ENCODE results near the gene SFT2D1.

SFT2D1 gene

DNA sequence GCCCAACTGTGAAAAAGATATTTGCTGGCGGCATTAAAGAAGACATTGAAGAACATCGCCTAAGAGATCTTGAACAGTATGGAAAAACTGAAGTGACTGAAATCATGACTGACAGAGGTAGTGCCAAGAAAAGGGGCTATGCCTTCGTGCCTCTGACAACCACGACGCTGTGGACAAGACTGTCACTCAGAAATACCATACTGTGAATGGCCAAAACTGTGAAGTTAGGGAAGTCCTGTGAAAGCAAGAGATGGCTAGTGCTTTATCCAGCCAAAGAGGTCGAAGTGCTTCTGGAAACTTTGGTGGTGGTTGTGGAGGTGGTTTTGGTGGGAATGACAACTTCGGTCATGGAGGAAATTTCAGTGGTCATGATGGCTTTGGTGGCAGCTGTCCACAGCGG lies 7.5 kb downstream of the SFT2D1 start:
- no peak for DNase-seq (ENCODE audit: low read depth in 2 of 2)

- no peak for DNase-seq (ENCODE audit: low read depth in 2 of 2)
Observed at GRCh38 chr6:166333172-166333995, 9.0 kb downstream of the SFT2D1 start.

- no peak for DNase-seq (ENCODE audit: low read depth in 2 of 2)
Observed at GRCh38 chr6:166331503-166332415, 10.6 kb downstream of the SFT2D1 start.

DNA sequence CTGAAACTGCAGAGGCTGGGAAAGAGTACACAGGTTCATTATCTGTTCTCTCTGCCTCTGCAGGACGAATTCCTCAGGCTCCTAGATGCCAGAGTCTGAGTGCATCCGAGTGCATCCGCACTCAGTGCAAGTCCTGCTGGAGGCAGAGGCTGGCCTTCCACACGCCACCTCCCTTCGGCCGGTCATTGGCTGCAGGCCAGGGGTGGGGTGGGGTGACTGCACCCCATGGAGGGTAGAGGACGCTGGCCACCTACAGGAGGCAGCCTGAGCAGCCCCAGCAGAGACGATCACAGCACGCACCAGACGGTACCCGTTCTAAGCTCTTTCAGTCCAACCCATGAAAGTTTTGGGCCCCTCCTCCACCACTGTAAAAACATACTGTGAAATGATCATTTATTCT lies 11.7 kb downstream of the SFT2D1 start:
- DNase-seq (ENCODE audit: low read depth in 2 of 2), result no peak

GRCh38 chr6:166325383-166326042 lies 16.8 kb downstream of the SFT2D1 start:
- DNase-seq (ENCODE audit: low read depth in 2 of 2), result no peak

- no peak for DNase-seq (ENCODE audit: low read depth in 2 of 2)
Observed at GRCh38 chr6:166323395-166323794, 18.9 kb downstream of the SFT2D1 start.

DNA sequence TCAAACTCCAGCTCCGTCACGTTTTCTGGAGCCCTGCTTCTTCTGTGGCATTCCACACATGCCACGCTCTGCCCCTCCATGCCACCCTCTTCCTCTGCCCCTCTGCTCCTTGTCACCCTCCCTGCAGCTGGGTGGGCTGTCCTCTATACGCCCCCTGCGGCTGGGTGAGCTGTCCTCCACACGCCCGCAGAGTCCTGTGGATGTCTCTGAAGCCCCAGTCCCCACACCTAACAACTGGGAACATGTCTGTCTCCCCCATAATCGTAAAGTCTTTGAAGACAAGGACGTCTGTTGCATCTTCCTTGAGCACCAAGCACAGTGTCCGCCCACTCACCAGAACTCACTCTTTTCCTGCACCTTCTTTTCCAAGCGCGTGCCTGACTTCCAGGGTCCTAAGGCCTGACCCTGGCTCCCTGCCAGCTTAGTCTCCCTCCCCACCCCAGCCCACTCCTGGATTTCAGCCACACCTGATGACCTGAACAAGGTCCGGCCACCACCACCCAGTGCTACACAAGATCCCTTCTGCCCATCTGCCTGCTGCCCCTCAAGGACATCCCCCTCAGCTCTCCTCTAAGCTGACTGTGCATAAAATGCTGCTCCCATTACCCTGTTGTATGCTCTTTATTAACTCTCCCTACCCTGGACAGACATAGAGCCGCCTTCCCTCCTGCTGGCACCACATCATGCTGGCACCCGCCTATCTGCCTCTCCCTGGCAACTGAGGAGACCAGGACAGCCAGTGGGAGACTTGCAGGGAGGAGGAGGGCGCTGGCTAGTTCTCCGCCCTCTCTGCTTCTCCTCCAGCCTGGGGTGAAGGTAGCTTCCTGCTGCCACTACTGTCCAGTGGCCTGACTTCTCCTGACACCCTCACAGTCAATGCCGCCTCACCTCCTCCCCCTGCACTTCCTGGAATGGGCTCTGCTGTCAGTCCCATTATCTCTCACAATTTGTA lies 23.4 kb downstream of the SFT2D1 start:
- no peak for DNase-seq (ENCODE audit: low read depth in 2 of 2)

GRCh38 chr6:166318227-166318626 lies 24.1 kb downstream of the SFT2D1 start:
- DNase-seq (ENCODE audit: low read depth in 2 of 2), result no peak

DNA sequence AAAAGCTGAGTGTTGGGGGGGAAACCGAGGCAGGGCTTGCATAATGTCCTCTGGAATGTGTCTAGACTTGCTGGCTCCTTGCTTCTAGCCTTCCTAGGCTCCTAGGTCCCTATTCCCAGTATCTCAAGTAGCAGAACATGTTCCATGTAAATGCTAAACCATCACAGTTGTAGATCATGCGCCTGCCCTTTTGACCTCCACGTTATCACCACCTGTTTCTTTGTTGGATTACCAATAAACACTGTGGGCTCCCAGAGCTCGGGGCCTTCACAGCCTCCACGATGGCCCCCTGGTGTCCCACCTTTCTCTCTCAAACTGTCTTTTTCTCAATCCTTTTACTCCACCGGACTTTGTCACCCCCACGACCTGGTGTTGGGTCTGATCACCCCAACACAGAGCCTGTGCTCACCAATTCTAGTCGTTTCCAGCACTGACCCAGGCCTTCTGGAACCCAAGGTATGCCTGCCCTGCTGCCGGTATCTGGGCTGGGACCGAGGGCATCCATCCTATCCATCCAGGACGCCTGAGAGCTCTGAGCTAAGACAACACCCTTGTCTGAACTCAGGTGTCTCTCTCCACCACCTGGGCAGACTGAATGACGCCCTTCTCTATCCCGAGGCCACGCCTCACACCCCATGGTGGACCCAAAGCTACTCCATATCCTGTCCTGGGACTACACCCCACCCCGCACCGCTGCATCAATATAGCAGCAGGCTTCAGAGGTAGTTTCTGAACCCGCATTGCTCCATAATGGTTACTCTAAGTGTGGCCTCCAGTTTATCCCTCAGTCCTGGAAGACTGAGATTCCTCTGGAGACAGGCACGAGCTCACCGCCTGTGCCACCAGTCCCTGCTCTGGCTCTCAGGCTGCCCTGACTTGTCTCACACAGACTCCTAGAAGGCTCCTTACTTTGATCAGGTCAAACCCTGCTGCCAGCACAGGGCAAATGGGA lies 24.8 kb downstream of the SFT2D1 start:
- DNase-seq (ENCODE audit: low read depth in 2 of 2), result no peak

DNA sequence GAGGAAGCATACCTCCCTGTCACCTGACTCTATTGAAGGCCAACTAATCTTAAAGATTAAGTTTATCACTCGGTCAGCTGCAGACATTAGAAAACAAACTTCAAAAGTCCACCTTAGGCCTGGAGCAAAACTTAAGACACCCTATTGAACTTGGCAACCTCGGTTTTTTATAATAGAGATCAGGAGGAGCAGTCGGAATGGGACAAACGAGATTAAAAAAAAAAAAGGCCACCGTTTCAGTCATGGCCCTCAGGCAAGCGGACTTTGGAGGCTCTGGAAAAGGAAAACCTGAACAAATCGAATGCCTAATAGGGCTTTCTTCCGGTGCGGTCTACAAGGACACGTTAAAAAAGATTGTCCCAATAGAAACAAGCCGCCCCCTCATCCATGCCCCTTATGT lies 26.9 kb downstream of the SFT2D1 start:
- no peak for DNase-seq (ENCODE audit: low read depth in 2 of 2)

GRCh38 chr6:166314454-166314853 lies 27.9 kb downstream of the SFT2D1 start:
- no peak for DNase-seq (ENCODE audit: low read depth in 2 of 2)

DNA sequence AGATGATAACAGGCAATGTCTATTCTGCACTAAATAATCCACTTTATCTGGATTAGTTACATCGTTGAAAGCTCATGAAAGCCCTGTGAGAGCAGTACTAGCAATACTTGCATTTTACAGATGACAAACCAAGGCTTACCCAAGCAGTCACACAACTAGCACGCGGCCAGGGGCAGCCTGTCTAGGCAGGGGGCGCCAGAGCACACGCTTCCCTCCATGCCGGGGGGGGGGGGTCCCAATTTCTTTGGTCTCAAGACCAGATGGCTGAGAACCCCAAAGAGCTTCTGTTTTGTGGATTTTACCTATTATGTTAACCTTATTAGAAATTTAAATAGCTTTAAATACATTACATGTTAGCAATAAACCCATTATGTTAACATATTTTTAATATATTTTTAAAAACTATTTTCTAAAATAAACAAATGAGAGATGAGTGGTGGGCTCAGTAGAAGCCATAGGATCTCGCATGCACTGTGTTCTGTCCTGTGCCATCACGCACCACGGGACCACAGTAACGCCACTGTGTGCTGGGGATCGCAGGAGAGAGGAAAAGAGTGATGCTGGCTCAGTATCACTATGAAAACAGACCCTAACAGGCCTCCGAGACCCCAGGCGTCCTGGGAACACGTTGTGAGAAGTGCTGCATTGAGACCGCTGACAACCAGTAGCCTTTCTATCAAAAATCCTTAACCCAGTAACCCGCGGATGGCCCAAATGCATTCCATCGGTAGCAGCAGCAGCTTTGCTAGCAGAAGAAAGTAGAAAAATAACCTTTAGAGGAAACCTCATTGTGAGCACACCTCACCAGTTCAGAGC lies 28.9 kb downstream of the SFT2D1 start:
- no peak for DNase-seq (ENCODE audit: low read depth in 2 of 2)

- no peak for DNase-seq (ENCODE audit: low read depth in 2 of 2)
Observed at GRCh38 chr6:166312832-166313231, 29.5 kb downstream of the SFT2D1 start.

DNA sequence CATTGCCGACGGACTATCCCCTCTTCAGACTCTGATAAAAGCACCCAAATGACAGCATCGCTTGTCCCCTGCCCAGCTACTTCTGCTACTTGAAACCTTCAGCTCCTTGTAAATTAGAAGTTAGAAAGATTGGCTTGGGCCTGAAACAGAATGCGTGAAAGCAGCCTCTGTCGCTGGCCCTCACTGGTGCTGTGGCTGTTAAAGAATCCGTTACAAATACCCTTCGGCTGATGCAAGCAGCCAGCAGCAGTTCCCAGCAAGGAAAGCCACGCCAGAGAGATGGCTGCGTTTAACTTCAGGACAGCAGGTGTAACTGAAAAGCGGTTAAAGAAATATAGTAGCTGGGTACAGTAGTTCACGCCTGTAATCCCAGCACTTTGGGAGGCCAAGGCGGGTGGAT lies 31.7 kb downstream of the SFT2D1 start:
- DNase-seq (ENCODE audit: low read depth in 2 of 2), result no peak

DNA sequence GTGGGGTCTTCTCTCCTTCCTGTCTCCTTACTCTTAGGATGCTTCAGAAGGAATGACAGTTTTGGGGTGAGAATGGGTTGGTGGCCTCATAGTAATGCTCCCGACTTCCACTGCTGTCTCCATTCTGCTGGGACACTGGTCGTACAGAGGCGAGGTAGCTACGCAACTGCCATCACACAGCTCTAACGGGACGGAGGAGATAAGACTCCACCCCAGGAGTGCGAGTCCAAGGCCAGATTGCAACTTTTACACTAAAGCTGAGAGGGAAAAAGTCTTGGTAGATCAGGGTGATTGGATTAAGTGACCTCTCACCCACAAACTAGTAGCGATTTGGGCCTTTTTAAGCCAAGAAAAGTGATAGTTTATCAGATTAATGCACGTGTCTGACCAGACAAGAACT lies 32.4 kb downstream of the SFT2D1 start:
- no peak for DNase-seq (ENCODE audit: low read depth in 2 of 2)

DNA sequence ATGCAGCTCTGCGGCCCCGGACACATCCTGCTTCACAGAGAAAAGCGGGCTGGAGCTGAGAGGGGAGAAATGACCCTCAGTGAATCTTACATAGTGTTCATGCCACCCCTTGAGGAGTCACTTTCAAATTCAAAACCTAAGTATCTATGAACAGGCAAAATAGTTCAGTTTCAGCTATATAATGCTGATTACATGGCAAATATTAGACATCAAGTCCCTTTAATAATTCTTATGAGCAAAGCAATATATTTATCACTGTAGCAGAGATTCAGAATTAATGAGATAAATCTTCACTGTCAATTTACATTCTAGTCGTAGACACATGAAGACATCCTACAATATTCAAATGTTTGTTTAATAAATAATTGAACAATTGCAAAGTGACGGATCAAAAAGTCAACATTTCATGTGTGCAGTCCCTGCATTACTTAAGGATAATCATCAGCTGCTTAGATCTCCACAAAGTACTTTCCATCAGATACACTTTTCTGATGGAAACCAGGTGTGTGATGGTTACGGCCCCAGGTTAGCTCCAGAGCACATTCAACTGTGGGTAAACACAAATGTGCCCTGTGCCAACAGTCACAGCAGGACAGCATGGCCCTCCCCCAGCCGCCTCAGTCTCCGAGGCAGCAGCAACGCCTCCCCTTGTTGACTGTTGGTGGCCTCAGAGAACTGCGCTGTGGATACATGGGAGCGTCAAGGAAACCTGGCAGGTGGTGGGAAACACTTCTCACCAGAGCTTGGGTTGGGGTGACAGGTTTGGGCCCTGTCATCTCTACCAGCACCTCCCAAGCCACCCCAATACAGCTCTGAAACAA lies 33.4 kb downstream of the SFT2D1 start:
- no peak for DNase-seq (ENCODE audit: low read depth in 2 of 2)

GRCh38 chr6:166308033-166308768 lies 34.1 kb downstream of the SFT2D1 start, which contains the start of gene PRR18:
PRR18 (minus strand) TSS chr6:166308392; CDS start chr6:166308142, 250 bp downstream.
- DNase-seq (ENCODE audit: low read depth in 2 of 2), result no peak
